B cell (primary cell): ENCODE measurements around the gene WDHD1. TPM values are rescaled to one million over a fixed set of nuclear protein-coding genes. Genes with fewer than 3 reads are reported as not detected.

Experiments used
- ATAC-seq: fragments of 200-7000 bp; cut with Tn5 transposase; one replicate; pipeline ENCODE4 v1.10.0; 2021; ENCODE audit warnings: low read depth, mild to moderate bottlenecking, moderate number of reproducible peaks, moderate library complexity
- CTCF ChIA-PET: fragments of 350-600 bp; sonication (Branson Sonifier 250); formaldehyde crosslinking; loops from one replicate; lab custom pipeline; 2021; ENCODE audit warnings: antibody characterized with exemption, inconsistent platforms; lab: Charles Lee
- POLR2A ChIA-PET: fragments of 350-600 bp; sonication (Branson Sonifier 250); formaldehyde crosslinking; loops from one replicate; lab custom pipeline; 2021; ENCODE audit warnings: antibody characterized with exemption; lab: Charles Lee
- DNase-seq: peaks from one replicate; pipeline ENCODE4 v3.0.0; 2013
- H2AFZ ChIP-seq: 2 replicates; pipeline ENCODE4 v1.6.1; 2012; ENCODE audit warnings: mild to moderate bottlenecking, low read depth, low read length; ENCODE audit not compliant: insufficient read depth, poor library complexity, severe bottlenecking
- H3K27ac ChIP-seq, 2 donors: 1 replicate in 1 of 2; 2 replicates in 1 of 2; pipeline ENCODE4 v1.5.1; 2012 to 2013; ENCODE audit warnings: low read length in 2 of 2, mild to moderate bottlenecking in 2 of 2, moderate library complexity in 1 of 2
- H3K27me3 ChIP-seq, 4 experiments: fragments of 200-600 bp in 1 of 4; sonication (generic) in 1 of 4; replicated peaks in 1 of 4; 1 replicate in 2 of 4; 2 replicates in 2 of 4; pipeline versions ENCODE4 v1.6.1 to v1.7.0; 2013 to 2016; ENCODE audit warnings: low read length in 3 of 4, mild to moderate bottlenecking in 2 of 4, mixed read lengths in 1 of 4, moderate library complexity in 1 of 4; ENCODE audit not compliant: insufficient read depth in 4 of 4, control insufficient read depth in 3 of 4; ENCODE audit errors: control extremely low read depth in 1 of 4
- H3K36me3 ChIP-seq, 2 experiments: replicated peaks in 1 of 2; 1 replicate in 1 of 2; 2 replicates in 1 of 2; pipeline versions ENCODE4 v1.6.1 to v1.7.1; 2013; ENCODE audit warnings: low read length in 1 of 2; ENCODE audit not compliant: insufficient read depth in 2 of 2, control insufficient read depth in 1 of 2; ENCODE audit errors: control extremely low read depth in 1 of 2, extremely low read depth in 1 of 2
- H3K4me1 ChIP-seq, 2 donors: fragments of 200-600 bp in 1 of 2; sonication (generic) in 1 of 2; 1 replicate in 1 of 2; 2 replicates in 1 of 2; pipeline versions ENCODE4 v1.5.1 to v1.6.1; 2013 to 2017; ENCODE audit warnings: low read length in 2 of 2; ENCODE audit not compliant: control insufficient read depth in 2 of 2, insufficient read depth in 2 of 2
- H3K4me2 ChIP-seq: replicated peaks from 2 replicates; pipeline ENCODE3; 2012; ENCODE audit warnings: mild to moderate bottlenecking, low read depth, low read length; ENCODE audit not compliant: poor library complexity, severe bottlenecking
- H3K4me3 ChIP-seq, 5 experiments: fragments of 200-600 bp in 1 of 5; sonication (generic) in 1 of 5; 1 replicate in 3 of 5; 2 replicates in 2 of 5; pipeline versions ENCODE4 v1.5.1 to v1.7.0; 2011 to 2016; ENCODE audit warnings: low read length in 4 of 5, mild to moderate bottlenecking in 4 of 5, low read depth in 2 of 5, control low read depth in 1 of 5, moderate library complexity in 1 of 5; ENCODE audit not compliant: insufficient read depth in 1 of 5; ENCODE audit errors: control extremely low read depth in 1 of 5, extremely low read depth in 1 of 5
- H3K79me2 ChIP-seq: fragments of 200-600 bp; sonication (generic); one replicate; pipeline ENCODE4 v1.6.0; 2016; ENCODE audit warnings: low read length; ENCODE audit not compliant: control insufficient read depth, insufficient read depth
- H3K9ac ChIP-seq: fragments of 200-600 bp; sonication (generic); 2 replicates; pipeline ENCODE4 v1.6.1; 2017; ENCODE audit warnings: mild to moderate bottlenecking, low read length, moderate library complexity
- H3K9me3 ChIP-seq, 3 donors: one replicate each; pipeline versions ENCODE4 v1.6.1 to v1.7.1; 2013; ENCODE audit warnings: low read length in 2 of 3; ENCODE audit not compliant: control insufficient read depth in 2 of 3, insufficient read depth in 1 of 3; ENCODE audit errors: control extremely low read depth in 1 of 3
- H4K20me1 ChIP-seq: 2 replicates; pipeline ENCODE4 v1.6.0; 2012; ENCODE audit warnings: mild to moderate bottlenecking, low read length; ENCODE audit not compliant: insufficient read depth, control insufficient read depth, poor library complexity, severe bottlenecking
- H3K27ac Mint-ChIP-seq: one replicate; pipeline ENCODE4 v1.8.0; 2021; ENCODE audit warnings: mixed read lengths
- H3K27me3 Mint-ChIP-seq: one replicate; pipeline ENCODE4 v1.8.0; 2021; ENCODE audit warnings: mixed read lengths
- H3K4me1 Mint-ChIP-seq: one replicate; pipeline ENCODE4 v1.8.0; 2021; ENCODE audit warnings: mixed read lengths
- H3K4me3 Mint-ChIP-seq: one replicate; pipeline ENCODE4 v1.8.0; 2021; ENCODE audit warnings: mixed read lengths
- H3K9me3 Mint-ChIP-seq: one replicate; pipeline ENCODE4 v1.8.0; 2022; ENCODE audit warnings: mixed read lengths; ENCODE audit not compliant: insufficient read depth
- CTCF ChIP-seq: fragments of 200-600 bp; IDR thresholded peaks from one replicate; pipeline ENCODE4 v1.8.0; 2022; ENCODE audit warnings: antibody characterized with exemption, mild to moderate bottlenecking
- EZH2 ChIP-seq: IDR thresholded peaks from 2 replicates; pipeline ENCODE4 v1.6.1; 2012; ENCODE audit warnings: borderline replicate concordance, low read depth, mild to moderate bottlenecking, moderate library complexity, low read length; ENCODE audit not compliant: insufficient read depth, poor library complexity, severe bottlenecking
- WGBS: methylation state at CpG from one replicate; pipeline ENCODE4 v1.1.5; 2013; ENCODE audit warnings: missing lambda C conversion rate; ENCODE audit not compliant: insufficient coverage; 5-methylcytosine and 5-hydroxymethylcytosine counted together
- intact Hi-C: fragments of 100-400 bp; cut with micrococcal nuclease; formaldehyde crosslinking; loops from one replicate; pipeline ENCODE4 v1.10.0; 2022
- polyA plus RNA-seq: library from polyadenylated mRNA; depleted of rRNA; stranded (reverse); fragments of >200 nt; gene quantifications from 2 replicates; pipeline ENCODE4 v1.2.3, GENCODE V29; 2012
- total RNA-seq, 2 donors: library from RNA; stranded (reverse); fragments of 120-200 nt in 1 of 2; gene quantifications; 1 replicate in 1 of 2; 2 replicates in 1 of 2; pipeline versions ENCODE4 v1.2.3 to v1.2.4, GENCODE V29; 2013 to 2022

The WDHD1 gene
- total and polyA plus RNA-seq, 2 donors (not counting 1 experiment from before 2014, with no cell fraction given) = 0.61 to 6.5 TPM

- no peaks in the 10 kb centered on the region for H3K36me3 ChIP-seq
- H3K27me3 Mint-ChIP-seq = no peaks in the 10 kb centered on the region
- H3K27me3 ChIP-seq = no peaks in the 10 kb centered on the region
- DNase-seq (no peak), ATAC-seq (no peak)
- H3K79me2 ChIP-seq = no peaks in the 10 kb centered on the region
- WGBS = no CpG with 5 or more reads among the region's 3 CpGs
- no peaks in the 10 kb centered on the region for H4K20me1 ChIP-seq
- no peak overlapping the region for H3K4me3 ChIP-seq
- H3K9ac ChIP-seq = no peak overlapping the region
- no peak overlapping the region for H3K27ac Mint-ChIP-seq
- no peaks in the 10 kb centered on the region for H3K9me3 Mint-ChIP-seq
- no peak overlapping the region for H3K4me3 Mint-ChIP-seq
- POLR2A ChIA-PET = no interaction called here
- no peak overlapping the region for H3K4me2 ChIP-seq
- CTCF ChIA-PET = no interaction called here
- H2AFZ ChIP-seq = no peak overlapping the region
- H3K4me1 Mint-ChIP-seq = no peaks in the 10 kb centered on the region
- no peak overlapping the region for H3K27ac ChIP-seq
- H3K9me3 ChIP-seq = no peaks in the 10 kb centered on the region
- intact Hi-C loops = no loop called here
- TF ChIP-seq CTCF = no peak
- TF ChIP-seq EZH2 = no peak
- no peaks in the 10 kb centered on the region for H3K4me1 ChIP-seq
These were observed 51.0 kb downstream of the WDHD1 start for GRCh38 chr14:54975856-54976255.

GRCh38 chr14:54974788-54975414 is 52.0 kb downstream of the WDHD1 start:
- no peak overlapping the region for H3K4me3 ChIP-seq
- DNase-seq (no peak), ATAC-seq (no peak)
- no peaks in the 10 kb centered on the region for H3K4me1 ChIP-seq
- Mint-ChIP-seq H3K27me3 (no peaks in the 10 kb centered on the region), H3K9me3 (no peaks in the 10 kb centered on the region), H3K4me3 (no peak overlapping the region), H3K27ac (no peak overlapping the region), H3K4me1 (no peaks in the 10 kb centered on the region)
- no peak overlapping the region for H3K27ac ChIP-seq
- intact Hi-C loops = no loop called here
- no peak overlapping the region for H3K4me2 ChIP-seq
- WGBS = no CpG with 5 or more reads among the region's 5 CpGs
- H3K36me3 ChIP-seq = no peaks in the 10 kb centered on the region
- no peaks in the 10 kb centered on the region for H4K20me1 ChIP-seq
- no peaks in the 10 kb centered on the region for H3K79me2 ChIP-seq
- ChIA-PET CTCF (no interaction called here), POLR2A (no interaction called here)
- TF ChIP-seq CTCF = no peak
- no peak for TF ChIP-seq EZH2
- H3K9me3 ChIP-seq = no peaks in the 10 kb centered on the region
- no peaks in the 10 kb centered on the region for H3K27me3 ChIP-seq
- H3K9ac ChIP-seq = no peak overlapping the region
- no peak overlapping the region for H2AFZ ChIP-seq
